Keratinocyte (primary cell): ENCODE measurements around the gene CACNG3. TPM values are rescaled to one million over a fixed set of nuclear protein-coding genes. Genes with fewer than 3 reads are reported as not detected.

ENCODE experiments used
- DNase-seq: peaks from one replicate; pipeline ENCODE4 v3.0.0-alpha.2; 2011; ENCODE audit warnings: low read depth, missing footprints, low spot score
- FAIRE-seq: peaks from 2 replicates; lab custom pipeline; 2011; peaks lifted over from hg19 to GRCh38; lab: Jason Lieb, UNC
- H2AFZ ChIP-seq: 2 replicates; pipeline ENCODE4 v1.6.0; 2012; ENCODE audit warnings: low read length, control low read depth, inconsistent platforms; ENCODE audit not compliant: control insufficient read depth
- H3K27ac ChIP-seq: 2 replicates; pipeline ENCODE4 v1.5.1; 2011; ENCODE audit warnings: low read length; ENCODE audit not compliant: control insufficient read depth, insufficient read depth
- H3K27me3 ChIP-seq: 3 replicates; pipeline ENCODE4 v1.6.0; 2011; ENCODE audit warnings: low read length; ENCODE audit not compliant: control insufficient read depth, insufficient read depth; ENCODE audit errors: extremely low read depth
- H3K36me3 ChIP-seq, 2 experiments: 2 replicates in 1 of 2; 3 replicates in 1 of 2; pipeline ENCODE4 v1.5.1; 2011; ENCODE audit warnings: low read length in 2 of 2, mild to moderate bottlenecking in 1 of 2; ENCODE audit not compliant: control insufficient read depth in 2 of 2, insufficient read depth in 2 of 2; ENCODE audit errors: extremely low read depth in 1 of 2
- H3K4me1 ChIP-seq: 3 replicates; pipeline ENCODE4 v1.5.1; 2011; ENCODE audit warnings: low read length; ENCODE audit not compliant: control insufficient read depth, insufficient read depth; ENCODE audit errors: extremely low read depth
- H3K4me2 ChIP-seq: 3 replicates; pipeline ENCODE4 v1.6.0; 2011; ENCODE audit warnings: low read depth, low read length; ENCODE audit not compliant: control insufficient read depth, insufficient read depth; ENCODE audit errors: extremely low read depth
- H3K4me3 ChIP-seq, 3 experiments: fragments of 200-600 bp in 1 of 3; sonication (generic) in 1 of 3; 2 replicates in 2 of 3; 3 replicates in 1 of 3; pipeline ENCODE4 v1.5.1; 2011 to 2016; ENCODE audit warnings: low read length in 3 of 3, mild to moderate bottlenecking in 3 of 3, control low read depth in 2 of 3, inconsistent platforms in 1 of 3, low read depth in 1 of 3, mixed read lengths in 1 of 3, mixed run types in 1 of 3, moderate library complexity in 1 of 3; ENCODE audit not compliant: control insufficient read depth in 2 of 3, insufficient read depth in 2 of 3; ENCODE audit errors: extremely low read depth in 1 of 3
- H3K79me2 ChIP-seq: 2 replicates; pipeline ENCODE4 v1.6.0; 2012; ENCODE audit warnings: low read length; ENCODE audit not compliant: control insufficient read depth, insufficient read depth
- H3K9ac ChIP-seq: 3 replicates; pipeline ENCODE4 v1.6.0; 2011; ENCODE audit warnings: low read length; ENCODE audit not compliant: control insufficient read depth, insufficient read depth; ENCODE audit errors: extremely low read depth
- H3K9me1 ChIP-seq: 3 replicates; pipeline ENCODE4 v1.6.0; 2011; ENCODE audit warnings: low read length; ENCODE audit not compliant: control insufficient read depth, insufficient read depth; ENCODE audit errors: extremely low read depth
- H3K9me3 ChIP-seq: 2 replicates; pipeline ENCODE4 v1.5.1; 2012; ENCODE audit warnings: low read depth, low read length; ENCODE audit not compliant: control insufficient read depth
- H4K20me1 ChIP-seq: 3 replicates; pipeline ENCODE4 v1.6.0; 2011; ENCODE audit warnings: low read length; ENCODE audit not compliant: control insufficient read depth, insufficient read depth; ENCODE audit errors: extremely low read depth
- CTCF ChIP-seq, 3 experiments: IDR thresholded peaks in 1 of 3; conservative IDR thresholded peaks in 1 of 3; optimal IDR thresholded peaks in 1 of 3; 2 replicates in 2 of 3; 3 replicates in 1 of 3; pipeline versions ENCODE3 to v1.5.1; 2011; ENCODE audit warnings: low read length in 3 of 3, mild to moderate bottlenecking in 3 of 3, moderate library complexity in 2 of 3, control low read depth in 1 of 3, inconsistent platforms in 1 of 3; ENCODE audit not compliant: insufficient read depth in 2 of 3; ENCODE audit errors: extremely low read depth in 1 of 3
- EZH2 ChIP-seq: IDR thresholded peaks from one replicate; pipeline ENCODE4 v1.6.1; 2012; ENCODE audit warnings: inconsistent platforms, mild to moderate bottlenecking, low read length, moderate library complexity
- dilution Hi-C: fragments of 300-500 bp; cut with MboI; formaldehyde crosslinking; loops from one replicate; pipeline ENCODE4 v1.7.0; 2020; ENCODE audit warnings: low sequenced_read_pairs; ENCODE audit not compliant: extremely low pct_ligation_motif_present
- polyA plus RNA-seq, 5 experiments: library from polyadenylated mRNA; depleted of rRNA in 3 of 5; stranded (reverse) in 3 of 5; stranded (forward) in 1 of 5; unstranded in 1 of 5; fragments of >200 nt; gene quantifications; 1 replicate in 1 of 5; 2 replicates in 3 of 5; 3 replicates in 1 of 5; pipeline versions ENCODE4 v1.2.1 to v1.2.3, GENCODE V29; 2011 to 2012; ENCODE audit warnings: missing spikeins in 2 of 5, low read depth in 1 of 5, low replicate concordance in 1 of 5

The CACNG3 gene
- polyA plus RNA-seq, 1 donor (not counting 4 experiments of a cell fraction or from before 2014, with no cell fraction given) = not detected

GRCh38 chr16:24357511-24357910 is 101.4 kb downstream of the CACNG3 start:
- H3K4me3 ChIP-seq = no peak overlapping the region
- no peaks in the 10 kb centered on the region for H3K4me1 ChIP-seq
- no peak overlapping the region for H3K27ac ChIP-seq
- no peak for TF ChIP-seq EZH2
- TF ChIP-seq CTCF (optimal IDR thresholded peaks at IDR 0.05 in 1 of 3, IDR thresholded peaks at IDR 0.05 in 1 of 3, conservative IDR thresholded peaks at IDR 0.05 in 1 of 3; ENCODE audit: extremely low read depth in 1 of 3, insufficient read depth in 2 of 3, low read length in 3 of 3) = no peak
- H3K9me1 ChIP-seq = no peaks in the 10 kb centered on the region
- dilution Hi-C loops = no loop called here
- FAIRE-seq = no peak
- no peaks in the 10 kb centered on the region for H3K79me2 ChIP-seq
- H3K9me3 ChIP-seq = no peaks in the 10 kb centered on the region
- no peak for DNase-seq
- H3K36me3 ChIP-seq = no peaks in the 10 kb centered on the region
- no peaks in the 10 kb centered on the region for H4K20me1 ChIP-seq
- no peak overlapping the region for H2AFZ ChIP-seq
- no peaks in the 10 kb centered on the region for H3K27me3 ChIP-seq
- no peak overlapping the region for H3K4me2 ChIP-seq
- no peak overlapping the region for H3K9ac ChIP-seq

DNA sequence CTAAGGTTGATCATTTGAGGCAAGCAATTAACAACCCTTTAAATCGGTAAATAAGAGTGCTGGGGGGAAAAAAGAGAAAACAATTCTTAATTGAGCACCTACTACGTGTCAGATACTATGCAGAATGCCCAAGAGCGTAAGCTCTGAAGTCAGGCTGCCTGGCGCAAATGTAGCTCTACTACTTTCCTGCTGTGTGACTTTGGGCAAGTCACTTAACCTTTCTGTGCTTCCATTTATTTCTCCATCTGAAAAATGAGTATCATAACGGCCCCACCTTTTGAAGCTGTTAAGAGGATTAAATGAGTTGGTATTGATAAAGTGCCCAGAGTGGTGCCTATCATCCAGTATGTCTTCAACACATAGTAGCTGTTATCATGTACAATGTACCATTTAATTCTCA is 102.0 kb downstream of the CACNG3 start:
- no peak for FAIRE-seq
- Histone ChIP-seq H3K9me3 (no peaks in the 10 kb centered on the region), H3K27me3 (no peaks in the 10 kb centered on the region)

More for the DNA sequence above, 102.0 kb downstream of the CACNG3 start:
- Histone ChIP-seq H3K9me1 (no peaks in the 10 kb centered on the region), H4K20me1 (no peaks in the 10 kb centered on the region), H2AFZ (no peak overlapping the region), H3K79me2 (no peaks in the 10 kb centered on the region), H3K36me3 (no peaks in the 10 kb centered on the region), H3K4me2 (no peak overlapping the region), H3K4me3 (no peak overlapping the region), H3K4me1 (no peaks in the 10 kb centered on the region), H3K9ac (no peak overlapping the region), H3K27ac (no peak overlapping the region)
- TF ChIP-seq EZH2 (no peak), CTCF (optimal IDR thresholded peaks at IDR 0.05 in 1 of 3, IDR thresholded peaks at IDR 0.05 in 1 of 3, conservative IDR thresholded peaks at IDR 0.05 in 1 of 3; ENCODE audit: extremely low read depth in 1 of 3, insufficient read depth in 2 of 3, low read length in 3 of 3) (no peak)
- no peak for DNase-seq
- dilution Hi-C loops = no loop called here
